ENCODE data around the gene LCAT.
"Not testable (repeated sequence)": the region's sequence is repeated elsewhere in the genome, so short reads cannot be mapped to it uniquely, and the experiment has no call there.

LCAT gene, protein sequence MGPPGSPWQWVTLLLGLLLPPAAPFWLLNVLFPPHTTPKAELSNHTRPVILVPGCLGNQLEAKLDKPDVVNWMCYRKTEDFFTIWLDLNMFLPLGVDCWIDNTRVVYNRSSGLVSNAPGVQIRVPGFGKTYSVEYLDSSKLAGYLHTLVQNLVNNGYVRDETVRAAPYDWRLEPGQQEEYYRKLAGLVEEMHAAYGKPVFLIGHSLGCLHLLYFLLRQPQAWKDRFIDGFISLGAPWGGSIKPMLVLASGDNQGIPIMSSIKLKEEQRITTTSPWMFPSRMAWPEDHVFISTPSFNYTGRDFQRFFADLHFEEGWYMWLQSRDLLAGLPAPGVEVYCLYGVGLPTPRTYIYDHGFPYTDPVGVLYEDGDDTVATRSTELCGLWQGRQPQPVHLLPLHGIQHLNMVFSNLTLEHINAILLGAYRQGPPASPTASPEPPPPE

DNA sequence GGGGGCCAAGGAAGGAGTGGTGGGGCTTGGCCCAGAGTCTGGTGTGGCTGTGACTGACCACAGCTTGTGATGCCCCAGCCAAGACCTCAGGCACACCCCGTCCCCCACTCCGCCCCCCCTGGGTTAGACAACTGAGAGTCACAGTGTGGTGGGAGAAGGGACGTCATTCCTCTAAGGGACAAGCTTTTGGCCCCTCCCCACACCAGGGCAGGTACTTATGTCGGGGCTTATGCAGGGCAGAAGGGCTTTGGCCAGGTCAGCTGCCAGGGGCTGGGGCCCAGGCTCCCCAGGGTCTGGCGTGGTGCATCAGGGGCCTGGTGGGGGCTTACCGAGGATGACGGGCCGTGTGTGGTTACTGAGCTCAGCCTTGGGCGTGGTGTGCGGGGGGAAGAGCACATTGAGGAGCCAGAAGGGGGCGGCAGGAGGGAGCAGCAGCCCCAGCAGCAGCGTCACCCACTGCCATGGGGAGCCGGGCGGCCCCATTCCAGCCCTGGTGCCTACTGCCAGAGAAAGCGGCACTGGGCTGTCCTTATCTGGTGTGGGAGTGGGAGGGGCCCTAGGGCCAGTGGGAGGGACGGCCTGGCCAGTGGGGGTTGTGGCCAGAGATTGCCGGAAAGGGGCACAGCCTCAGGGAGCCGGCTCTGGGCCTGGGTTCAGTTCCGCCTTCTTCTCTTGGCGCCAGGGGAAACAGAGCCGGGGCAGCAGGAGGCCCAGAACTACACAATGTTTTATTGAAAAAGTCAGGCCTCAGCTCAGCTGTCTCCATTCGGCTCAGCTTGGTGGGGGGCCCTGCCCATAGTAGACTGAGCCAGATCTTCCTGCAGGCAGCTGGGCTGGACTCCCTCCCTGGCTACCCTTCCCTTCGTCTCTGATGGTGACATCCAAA is at the start of gene LCAT:
TSS of gene LCAT (minus strand) at position 502 of the 886 bp plus-strand sequence. CDS start at position 483, 19 bp downstream.
- no peak for DNase-seq

DNA sequence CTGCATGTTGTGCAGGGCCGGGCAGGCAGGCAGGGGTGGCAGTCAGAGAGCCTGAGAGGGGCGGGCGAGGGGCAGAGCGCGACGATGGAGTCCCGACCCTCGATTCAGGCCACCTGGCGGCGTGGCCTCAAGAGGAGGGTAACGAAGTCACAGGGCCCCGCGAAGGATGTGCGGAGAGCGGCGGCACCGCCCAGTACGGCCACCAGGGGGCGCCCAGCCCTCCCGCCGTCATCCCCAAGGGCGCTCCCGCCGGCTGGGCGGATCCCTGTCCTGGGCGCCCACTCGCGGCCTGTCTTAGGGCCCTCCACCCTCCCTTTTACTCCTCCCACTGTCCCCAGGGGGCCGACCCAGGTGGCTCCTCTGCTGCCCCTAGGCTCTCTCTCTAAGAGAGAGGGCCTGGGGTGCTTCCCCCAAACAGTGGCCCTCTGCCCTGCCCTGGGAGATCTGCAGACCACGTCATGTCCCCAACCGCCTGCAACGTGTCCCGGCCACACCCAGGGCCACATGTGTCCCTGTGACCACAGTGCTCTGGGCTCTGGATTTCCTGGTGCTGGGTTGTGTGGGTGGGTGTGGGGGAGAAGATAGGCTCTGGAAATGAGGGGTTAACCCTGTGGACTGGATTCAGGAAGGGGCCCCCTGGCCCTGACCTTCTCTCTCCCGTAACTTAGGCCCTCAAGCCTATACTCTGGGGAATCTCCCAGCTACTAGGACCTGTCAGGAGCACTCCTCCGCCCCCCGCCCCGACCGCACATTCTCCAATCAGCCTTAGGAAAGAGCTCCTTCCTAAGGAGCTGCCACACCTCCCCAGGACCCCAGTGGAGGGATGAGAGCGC is 49.5 kb upstream of the LCAT start:
- no peak for DNase-seq

DNA sequence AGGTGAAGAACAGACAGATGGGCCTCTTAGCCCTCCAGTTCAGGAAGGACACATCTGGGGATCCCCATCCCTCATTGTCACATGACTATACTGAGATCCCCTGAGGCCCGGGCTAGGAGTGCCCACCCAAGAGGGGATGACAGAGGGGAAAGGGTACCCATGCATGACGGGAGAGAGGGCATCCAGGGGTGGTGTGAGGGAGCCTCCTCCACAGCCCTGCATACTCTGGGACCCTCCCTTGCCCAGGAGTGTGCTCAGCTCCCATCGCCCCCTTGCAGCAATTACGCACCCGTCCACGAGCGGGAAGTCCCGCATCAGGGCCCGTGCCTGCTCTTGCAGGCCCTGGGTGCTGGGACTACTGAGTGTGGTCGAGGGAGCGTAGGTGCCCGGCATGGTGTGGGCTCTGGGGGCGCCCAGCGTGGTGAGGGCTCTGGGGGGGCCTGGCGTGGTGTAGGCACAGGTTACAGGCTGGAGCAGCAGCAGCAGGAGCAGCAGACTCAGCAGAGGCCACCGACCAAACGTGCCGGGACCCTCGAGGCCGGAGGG is 48.8 kb upstream of the LCAT start:
- DNase-seq: no peak

DNA sequence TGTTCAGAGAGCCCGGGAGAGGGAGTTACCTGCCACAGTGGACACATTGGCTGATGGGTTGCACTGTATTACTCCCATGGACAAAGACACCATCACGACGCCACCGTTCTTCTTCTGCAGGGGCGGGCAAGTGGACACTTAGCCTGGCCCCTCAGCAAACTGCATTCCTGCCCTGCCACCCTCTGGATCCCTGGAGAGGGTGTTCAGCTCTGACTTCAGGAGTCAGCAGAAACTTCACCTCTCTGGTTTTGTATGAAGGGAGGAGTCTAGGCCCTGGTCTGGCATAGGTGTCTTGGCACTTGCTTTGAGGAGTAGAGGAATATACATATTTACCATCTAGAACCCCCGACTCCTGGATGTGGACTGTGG is 46.1 kb upstream of the LCAT start:
- DNase-seq: no peak

DNA sequence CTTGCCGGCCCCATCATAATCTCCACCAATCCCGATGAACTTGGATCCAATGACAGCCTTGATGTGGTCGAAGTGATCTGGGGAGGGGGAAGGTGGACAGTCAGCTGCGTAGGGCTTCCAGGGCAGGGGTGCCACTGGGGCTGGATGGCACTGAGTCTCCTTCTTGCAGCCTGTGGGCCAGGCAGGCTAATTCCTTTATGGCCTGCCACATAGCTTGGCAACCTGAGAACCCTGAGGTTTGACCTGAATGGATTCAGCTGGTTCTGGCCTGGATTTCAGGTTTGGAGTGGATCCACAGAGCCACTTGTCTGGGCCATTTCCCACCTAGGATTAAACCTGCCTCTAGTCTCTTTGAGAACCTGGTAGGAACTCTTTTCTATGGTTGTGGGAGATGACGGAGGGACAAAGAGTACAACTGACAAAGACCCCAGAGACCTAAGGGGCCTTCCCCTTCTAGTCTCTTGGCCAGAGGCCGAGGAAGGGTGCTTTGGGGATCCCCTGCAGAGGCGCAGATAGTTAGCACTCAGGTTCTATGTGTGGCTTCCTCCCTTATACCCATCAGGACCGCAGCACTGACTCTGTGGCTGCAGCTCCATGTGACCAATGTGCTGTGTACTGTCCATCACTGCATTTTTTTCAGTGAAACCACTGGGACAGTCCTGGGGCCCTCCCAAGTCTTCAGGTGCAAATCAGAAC is 45.5 kb upstream of the LCAT start:
- DNase-seq: no peak

DNA sequence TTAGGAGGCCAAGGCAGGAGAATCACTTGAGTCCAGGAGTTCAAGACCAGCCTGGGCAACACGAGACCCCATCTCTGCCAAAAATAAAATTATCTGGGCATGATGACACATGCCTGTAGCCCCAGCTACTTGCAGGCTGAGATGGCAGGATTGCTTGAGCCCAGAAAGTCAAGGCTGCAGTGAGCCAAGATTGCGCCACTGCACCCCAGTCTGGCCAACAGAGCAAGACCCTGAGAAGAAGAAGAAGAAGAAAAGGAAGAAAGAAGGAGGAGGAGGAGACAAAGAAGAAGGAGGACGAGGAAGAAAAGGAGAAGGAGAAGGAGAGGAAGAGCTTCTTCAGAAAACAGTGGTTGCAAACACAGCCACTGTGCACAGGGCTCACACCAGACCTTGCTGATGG is 44.8 kb upstream of the LCAT start:
- DNase-seq: no peak

DNA sequence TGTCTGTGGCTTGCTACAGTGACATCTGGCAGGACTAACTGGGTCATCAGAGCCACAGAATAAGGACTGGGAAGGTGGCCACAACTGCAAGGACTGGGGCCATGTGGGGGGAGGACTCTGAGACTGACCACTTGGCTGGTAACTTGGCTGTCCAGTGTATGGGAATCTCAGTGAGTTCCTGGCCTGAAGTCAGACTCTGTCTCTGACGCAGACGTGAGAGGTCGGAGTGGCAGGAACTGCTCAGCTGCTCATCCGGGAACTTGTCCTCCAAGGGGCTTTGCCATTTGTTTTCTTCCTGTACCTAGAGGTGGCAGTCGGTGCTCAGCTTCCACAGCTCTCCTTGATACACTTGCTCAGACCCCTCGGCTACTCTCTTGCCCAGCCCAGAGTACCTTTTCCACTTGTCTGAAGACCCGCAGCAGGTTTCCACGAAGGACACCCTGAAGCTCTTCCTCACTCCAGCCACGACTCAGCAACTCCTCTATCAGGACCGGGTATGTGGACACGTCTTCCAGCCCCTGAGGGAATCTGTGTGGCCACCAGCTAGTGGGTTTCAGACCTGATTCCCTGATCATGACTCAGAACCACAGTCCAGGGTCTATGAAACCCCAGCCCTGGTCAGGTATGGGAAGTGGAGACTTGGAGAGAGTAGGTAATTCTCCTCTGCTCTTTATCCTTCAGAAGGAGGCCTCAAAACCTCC is 43.7 kb upstream of the LCAT start:
- no peak for DNase-seq

DNA sequence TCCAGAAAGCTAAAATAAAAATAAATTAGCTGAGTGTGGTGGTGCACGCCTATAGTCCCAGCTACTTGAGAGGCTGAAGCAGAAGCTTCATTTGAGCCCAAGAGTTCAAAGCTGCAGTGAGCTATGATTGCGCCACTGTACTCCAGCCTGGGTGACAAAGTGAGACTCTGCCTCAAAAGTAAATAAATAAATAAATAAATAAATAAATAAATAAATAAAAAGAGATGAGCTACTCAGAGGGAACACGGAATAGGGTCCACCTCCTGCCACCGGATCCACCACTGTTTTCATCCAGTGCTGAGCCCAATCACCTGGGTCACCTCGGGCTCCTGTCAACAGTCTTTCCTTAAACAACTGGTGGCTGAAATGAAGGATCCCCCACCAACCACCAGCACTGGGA is 43.0 kb upstream of the LCAT start:
- DNase-seq: no peak

DNA sequence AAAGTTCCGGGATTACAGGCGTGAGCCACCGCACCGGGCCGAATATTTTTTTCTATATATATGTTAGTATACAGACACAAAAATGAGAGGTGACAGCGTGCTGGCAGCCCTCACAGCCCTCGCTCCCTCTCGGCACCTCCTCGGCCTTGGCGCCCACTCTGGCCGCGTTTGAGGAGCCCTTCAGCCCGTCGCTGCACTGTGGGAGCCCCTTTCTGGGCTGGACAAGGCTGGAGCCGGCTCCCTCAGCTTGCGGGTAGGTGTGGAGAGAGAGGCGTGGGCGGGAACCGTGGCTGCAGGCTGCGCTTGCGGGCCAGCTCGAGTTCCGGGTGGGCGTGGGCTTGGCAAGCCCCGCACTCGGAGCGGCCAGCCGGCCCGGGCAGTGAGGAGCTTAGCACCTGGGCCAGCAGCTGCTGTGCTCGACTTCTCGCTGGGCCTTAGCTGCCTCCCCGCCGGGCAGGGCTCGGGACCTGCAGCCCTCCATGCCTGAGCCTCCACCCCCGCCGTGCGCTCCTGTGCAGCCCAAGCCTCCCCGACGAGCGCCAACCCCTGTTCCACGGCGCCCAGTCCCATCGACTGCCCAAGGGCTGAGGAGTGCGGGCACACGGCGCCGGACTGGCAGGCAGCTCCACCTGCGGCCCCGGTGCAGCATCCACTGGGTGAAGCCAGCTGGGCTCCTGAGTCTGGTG is 38.2 kb upstream of the LCAT start:
- no peak for DNase-seq

DNA sequence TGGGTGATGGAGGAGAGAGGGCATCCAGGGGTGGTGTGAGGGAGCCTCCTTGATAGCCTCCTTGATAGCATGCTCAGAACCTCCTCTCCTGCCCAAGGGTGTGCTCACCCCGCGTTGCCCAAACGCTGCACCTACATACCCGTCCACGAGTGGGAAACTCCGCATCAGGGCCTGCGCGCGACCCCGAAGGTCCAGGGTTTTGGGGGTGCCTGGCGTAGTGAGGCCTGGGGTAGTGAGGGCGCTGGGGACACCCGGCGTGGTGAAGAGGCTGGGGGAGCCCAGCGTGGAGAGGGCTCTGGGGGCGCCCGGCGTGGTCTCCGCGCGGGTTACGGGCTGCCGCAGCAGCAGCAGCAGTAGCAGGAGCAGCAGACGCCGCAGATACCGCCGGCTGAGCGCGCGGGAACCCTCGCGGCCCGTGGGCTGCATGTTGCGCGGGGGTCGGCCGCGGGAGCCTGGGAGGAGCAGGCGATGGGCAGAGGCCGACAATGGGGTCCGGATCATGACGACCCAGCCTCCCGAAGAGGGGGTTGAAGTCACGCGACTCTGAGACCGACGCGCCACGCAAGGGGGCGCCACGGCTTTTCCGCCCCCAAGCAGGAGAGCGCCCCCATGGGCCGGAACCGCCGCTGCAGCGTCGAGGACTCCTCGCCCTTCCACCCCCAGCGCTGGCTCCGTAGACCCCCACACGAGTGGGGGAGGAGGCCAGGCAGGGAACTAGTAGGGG is 36.2 kb upstream of the LCAT start, which contains the start of gene DPEP3:
TSS of gene DPEP3 (minus strand) at position 545 of the 724 bp plus-strand sequence. CDS start at position 426, 119 bp downstream.
- DNase-seq: no peak

DNA sequence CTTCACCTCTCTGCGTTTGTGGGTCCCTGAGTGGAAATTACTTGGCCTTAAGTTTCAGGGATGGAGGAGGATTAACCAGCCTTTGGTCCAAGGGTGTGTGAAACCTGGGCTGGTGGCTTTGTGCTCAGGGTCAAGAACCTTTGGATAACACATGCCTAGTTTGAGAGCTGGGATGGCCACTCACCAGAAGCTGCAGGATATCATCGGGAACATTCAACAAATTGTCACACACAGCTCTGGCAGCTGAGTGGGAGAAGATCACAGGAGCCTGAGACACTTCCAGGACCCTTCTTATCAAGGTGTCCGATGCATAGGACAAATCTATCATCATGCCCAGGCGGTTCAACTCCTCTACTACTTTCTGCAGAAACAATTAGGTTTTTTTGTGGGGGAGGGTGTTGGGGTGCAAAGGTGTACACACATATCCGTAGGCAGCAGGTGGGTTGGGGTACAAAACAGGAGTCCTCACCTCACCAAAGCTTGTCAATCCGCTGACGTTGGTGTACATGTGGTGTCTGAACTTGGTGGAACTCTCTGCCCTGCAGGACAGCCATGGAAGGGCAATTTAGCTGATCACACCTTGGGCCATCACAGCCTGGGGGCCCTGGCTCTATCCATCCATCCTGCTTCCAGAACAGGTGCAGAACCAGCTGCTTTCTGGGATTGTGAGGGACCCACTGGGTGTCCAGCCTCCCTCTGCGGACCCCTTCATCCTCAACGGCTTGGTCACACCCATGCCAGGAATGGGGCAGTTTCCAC is 33.7 kb upstream of the LCAT start:
- DNase-seq: no peak

DNA sequence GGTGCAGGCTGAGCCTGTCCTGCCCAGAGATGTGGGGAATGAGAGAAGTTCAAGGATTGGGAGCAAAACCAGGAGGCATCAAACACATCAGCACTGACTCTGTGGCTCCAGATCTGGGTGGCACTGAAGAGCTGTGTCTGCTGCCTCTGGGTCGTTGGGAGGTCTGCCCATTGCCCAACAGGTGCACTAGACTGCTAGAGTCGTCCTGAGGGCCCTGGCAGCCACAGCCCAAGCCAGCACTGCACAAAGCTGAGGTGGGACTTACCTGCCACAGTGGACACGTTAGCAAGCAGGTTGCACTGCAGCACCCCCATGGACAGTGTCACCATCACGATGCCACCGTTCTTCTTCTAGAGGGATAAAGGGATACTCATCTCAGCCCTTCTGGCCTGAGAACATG is 33.1 kb upstream of the LCAT start:
- DNase-seq: no peak

DNA sequence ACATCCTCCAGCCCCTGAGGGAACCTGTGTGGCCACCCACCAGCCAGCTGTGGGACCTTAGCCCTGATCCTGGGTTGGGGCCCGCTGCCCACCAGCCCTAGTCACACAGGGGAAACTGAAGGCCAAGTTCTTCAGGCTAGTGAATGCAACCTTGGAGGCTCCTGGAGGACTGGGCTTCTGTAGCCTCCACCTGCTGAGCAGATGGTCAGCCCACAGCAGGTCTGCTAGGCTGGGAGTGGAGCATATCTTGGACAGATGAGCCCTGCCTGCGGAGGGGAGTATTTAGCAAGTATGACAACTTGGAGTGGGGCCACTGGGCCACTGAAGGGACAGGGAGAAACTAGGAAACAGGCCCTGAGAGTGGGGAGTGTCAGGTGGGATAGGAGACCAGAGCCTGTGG is 32.3 kb upstream of the LCAT start:
- DNase-seq: no peak

DNA sequence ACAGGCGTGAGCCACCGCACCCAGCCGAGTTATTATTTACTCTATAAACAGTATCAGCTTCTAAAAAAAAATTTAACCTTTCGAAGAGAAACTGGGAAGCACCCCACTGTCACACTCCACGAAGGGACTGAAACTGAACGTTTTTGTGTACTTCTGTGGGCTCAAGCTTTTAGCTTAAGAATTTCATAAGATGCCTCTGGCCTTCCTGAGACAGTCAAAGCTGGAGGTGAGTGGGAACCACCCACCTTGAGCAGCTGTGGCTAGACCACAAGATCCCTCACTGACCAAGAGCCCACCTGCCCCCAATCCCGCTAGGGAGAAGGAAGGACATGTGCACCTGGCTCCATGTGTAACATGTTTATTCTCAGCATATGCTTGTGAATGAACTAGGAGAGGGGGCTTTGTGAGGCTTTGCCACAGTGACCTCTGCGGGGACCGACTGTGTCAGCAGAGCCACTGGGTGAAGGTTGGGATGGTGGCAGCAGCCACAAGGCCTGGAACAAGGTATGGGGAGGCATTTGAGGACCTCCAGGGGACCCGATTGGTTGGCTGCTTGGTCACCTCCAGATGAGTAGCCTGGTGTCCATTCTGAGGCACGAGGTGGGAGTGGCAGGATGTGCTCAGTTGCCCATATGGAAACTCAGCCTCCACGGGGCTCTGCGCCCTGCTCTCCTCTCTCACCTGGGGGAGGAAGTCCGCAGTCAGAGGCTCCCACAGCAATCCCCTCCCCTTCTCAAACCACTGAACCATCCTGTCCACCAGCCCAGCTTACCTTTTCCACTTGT is 31.6 kb upstream of the LCAT start:
- DNase-seq: no peak

DNA sequence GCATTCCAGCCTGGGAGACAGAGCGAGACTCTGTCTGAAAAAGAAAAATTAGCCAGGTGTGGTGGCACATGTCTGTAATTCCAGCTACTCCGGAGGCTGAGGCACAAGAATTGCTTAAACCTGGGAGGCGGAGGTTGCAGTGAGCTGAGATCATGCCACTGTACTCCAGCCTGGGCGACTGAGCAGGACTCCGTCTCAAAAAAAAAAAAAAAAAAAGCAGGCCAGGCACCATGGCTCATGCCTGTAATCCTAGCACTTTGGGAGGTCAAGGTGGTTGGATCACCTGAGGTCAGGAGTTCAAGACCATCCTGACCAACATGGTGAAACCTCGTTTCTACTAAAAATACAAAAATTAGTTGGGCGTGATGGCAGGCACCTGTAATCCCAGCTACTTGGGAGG is 28.4 kb upstream of the LCAT start:
- not testable (repeated sequence) for DNase-seq

DNA sequence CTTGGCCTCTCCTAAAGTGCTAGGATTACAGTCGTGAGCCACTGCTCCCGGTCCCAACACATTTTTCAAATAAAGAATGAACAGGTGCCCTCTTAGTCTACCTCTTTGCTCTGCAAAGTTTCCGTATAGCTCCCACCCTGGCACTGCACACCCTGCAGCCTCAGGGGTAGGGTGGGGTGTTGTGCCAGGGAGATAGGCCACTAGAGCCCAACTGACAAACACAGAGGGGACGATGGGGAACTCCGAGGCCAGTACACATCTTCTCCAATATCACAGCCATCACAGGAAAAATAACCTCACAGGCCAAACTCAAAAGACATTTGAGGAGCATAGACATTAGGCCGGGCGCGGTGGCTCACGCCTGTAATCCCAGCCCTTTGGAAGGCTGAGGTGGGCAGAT is 27.2 kb upstream of the LCAT start:
- no peak for DNase-seq

DNA sequence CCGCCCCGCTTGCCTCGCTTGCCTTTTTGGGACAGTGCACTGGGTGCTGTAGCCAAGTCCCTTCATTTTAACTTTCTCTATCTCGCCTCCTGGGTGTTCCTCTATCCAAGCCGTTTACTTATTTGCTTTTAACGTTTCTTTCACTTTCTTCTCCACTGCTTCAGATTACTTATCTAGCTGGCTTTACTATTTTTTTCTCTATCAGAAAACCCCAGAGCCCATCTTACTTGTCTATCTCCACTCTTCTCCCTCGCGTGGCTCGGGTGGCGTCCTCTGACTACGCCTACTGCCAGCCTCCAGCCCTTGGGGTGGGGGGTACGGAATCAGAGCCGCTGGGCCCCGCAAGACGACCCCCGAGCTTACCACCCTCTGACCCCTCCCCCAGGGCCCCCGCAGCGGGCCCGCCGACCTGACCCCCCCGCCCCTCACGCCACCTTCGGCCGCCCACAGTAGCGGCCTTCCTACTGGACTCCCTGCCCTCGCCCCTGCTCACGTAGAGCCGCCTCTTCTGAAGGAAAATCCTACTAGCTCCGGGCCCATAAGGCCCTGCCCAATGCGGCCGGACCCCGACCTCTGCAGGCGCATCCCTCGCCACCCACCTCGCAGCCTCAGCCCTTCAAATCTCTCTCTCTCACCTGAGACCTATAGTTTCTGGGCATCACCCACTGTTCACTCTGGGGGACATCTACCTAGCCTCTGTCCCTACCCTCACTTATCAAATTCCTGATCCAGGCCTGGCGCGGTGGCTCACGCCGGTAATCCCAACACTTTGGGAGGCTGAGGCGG is 25.5 kb upstream of the LCAT start:
- no peak for DNase-seq

All from NCI-H1048 (cell line).